Measurements from ENCODE around the gene NDUFB10.

GRCh38 chr16:1991135-1991551 lies 31.8 kb downstream of the NDUFB10 start:
- no peak for TF ChIP-seq CTCF (conservative IDR thresholded peaks at IDR 0.05; ENCODE audit: low read depth in 2 of 2)
- TF ChIP-seq EZH2 (IDR thresholded peaks at IDR 0.05; ENCODE audit: low read depth, unreplicated experiment) = no peak
- TF ChIP-seq EZH2phosphoT487 (IDR thresholded peaks at IDR 0.05; ENCODE audit: unreplicated experiment) = no peak
- TF ChIP-seq POLR2AphosphoS5 (IDR thresholded peaks at IDR 0.05; ENCODE audit: low read depth) = no peak
- no peak for TF ChIP-seq NANOG (IDR thresholded peaks at IDR 0.05; ENCODE audit: borderline replicate concordance)
- no peak for TF ChIP-seq JUNB (IDR thresholded peaks at IDR 0.05; ENCODE audit: unreplicated experiment)
- TF ChIP-seq CREB1 (CRISPR knock-in tag; IDR thresholded peaks at IDR 0.05; ENCODE audit: low read depth) = no peak
- TF ChIP-seq ZNF114 (CRISPR knock-in tag; IDR thresholded peaks at IDR 0.05) = no peak
- TF ChIP-seq STAT1 (IDR thresholded peaks at IDR 0.05; ENCODE audit: unreplicated experiment) = no peak
